ENCODE results near the gene ANXA6. TPM values are rescaled to one million over a fixed set of nuclear protein-coding genes. Genes with fewer than 3 reads are reported as not detected.

Gene ANXA6
- total and polyA plus RNA-seq, 2 of the 4 experiments (the other 2 are of a cell fraction): 355 to 610 TPM

DNA sequence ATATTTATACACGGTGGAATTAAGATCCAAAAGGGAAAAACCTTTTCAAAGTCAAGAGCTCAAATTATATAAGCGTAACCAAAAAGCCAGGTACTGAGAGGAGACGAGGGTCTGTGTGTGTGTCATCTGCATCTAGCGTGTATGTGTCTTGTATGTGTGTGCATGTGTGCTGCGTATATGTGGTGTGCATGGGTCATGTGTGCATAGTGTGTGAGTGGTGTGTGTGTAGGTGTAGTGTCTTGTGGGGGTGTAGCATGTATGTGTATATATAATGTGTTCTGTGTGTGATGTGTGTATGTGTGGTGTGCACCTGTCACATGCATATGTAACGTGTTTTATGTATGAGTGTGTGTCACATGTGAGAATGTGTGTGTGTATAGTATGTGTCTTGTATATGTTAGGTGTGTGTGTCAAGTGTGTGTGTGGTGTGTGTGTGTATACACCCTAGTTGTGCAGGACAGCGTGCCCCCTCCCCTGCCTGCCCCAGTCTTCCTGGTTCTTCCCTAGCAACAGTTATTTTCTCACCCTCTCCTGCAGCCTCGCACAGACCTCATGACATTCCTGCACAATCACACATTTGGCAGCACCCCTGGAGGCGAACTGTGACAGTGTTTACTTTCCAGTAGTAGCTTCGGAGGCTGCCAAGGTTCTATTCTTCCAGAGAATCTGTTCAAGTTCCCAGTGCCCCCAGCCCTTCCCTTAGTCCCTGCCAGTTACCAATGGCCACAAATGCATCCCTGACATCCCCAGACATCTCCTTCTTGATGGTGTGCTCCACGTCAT lies 49.6 kb downstream of the ANXA6 start:
- H2AK9ac ChIP-seq (replicated peaks; ENCODE audit: low read depth, low read length, poor library complexity): peak overlapping the region; percentile 11
- no peak overlapping the region for H3K23ac ChIP-seq (ENCODE audit: low read depth, low read length)
- no peaks in the 10 kb centered on the region for H3K9me3 ChIP-seq (ENCODE audit: control insufficient read depth, insufficient read depth, low read length)
- H3K9ac ChIP-seq (ENCODE audit: low read depth, low read length): no peak overlapping the region
- CTCF ChIA-PET: no interaction called here
- H2BK15ac ChIP-seq (ENCODE audit: low read depth, low read length): no peak overlapping the region
- no peak overlapping the region for H2AFZ ChIP-seq (replicated peaks; ENCODE audit: low read length, poor library complexity)
- H3K18ac ChIP-seq (ENCODE audit: low read depth, low read length): no peak overlapping the region
- H3K4ac ChIP-seq (ENCODE audit: low read depth, low read length): no peak overlapping the region
- H3K4me2 ChIP-seq (ENCODE audit: low read depth, low read length): no peak overlapping the region
- DNase-seq: peak; percentile 58
- no TSS peak for BruUV-seq (replicated peaks)
- H3K79me1 ChIP-seq (ENCODE audit: low read depth in 1 of 2, low read length in 2 of 2): peaks cover 30 to 64% of the 10 kb centered on the region in 2 experiments
- POLR2A ChIA-PET (ENCODE audit: unreplicated experiment): no interaction called here
- dilution Hi-C loops (cut with HindIII; ENCODE audit: low sequenced_read_pairs, unreplicated experiment) (no loop called here), in situ Hi-C loops (cut with MboI; ENCODE audit: low sequenced_read_pairs) (no loop called here), intact Hi-C loops (cut with micrococcal nuclease) (no loop called here)
- no peak overlapping the region for H3K56ac ChIP-seq (ENCODE audit: extremely low read depth, insufficient read depth, low read length)
- no peak overlapping the region for H2AK5ac ChIP-seq (ENCODE audit: low read depth, low read length)
- H2BK5ac ChIP-seq (ENCODE audit: low read depth, low read length, poor library complexity, severe bottlenecking): peak overlapping the region; percentile 7
- peaks cover 26% of the 10 kb centered on the region for H3K9me1 ChIP-seq (ENCODE audit: insufficient read depth, low read length)
- H3K27ac ChIP-seq (ENCODE audit: insufficient read depth, low read length): no peak overlapping the region
- no peaks in the 10 kb centered on the region for H3K27me3 ChIP-seq (ENCODE audit: control insufficient read depth, insufficient read depth, low read length)
- peak; percentile 45 for ATAC-seq (ENCODE audit: low read depth)
- H3K36me3 ChIP-seq (ENCODE audit: control insufficient read depth, insufficient read depth, low read length): peaks cover 78% of the 10 kb centered on the region
- WGBS, 2 experiments (ENCODE audit: extremely low coverage in 2 of 2, insufficient read length in 1 of 2): 79% methylated on average over 8 of the region's 11 CpGs; no CpG with 5 or more reads in 1 of the 2 experiments
- no peak overlapping the region for H4K91ac ChIP-seq (ENCODE audit: insufficient read depth, low read depth, low read length)
- H4K8ac ChIP-seq (ENCODE audit: low read depth in 2 of 2, low read length in 2 of 2): no peak overlapping the region
- no peak overlapping the region for H4K5ac ChIP-seq (ENCODE audit: low read depth, low read length)
- H3K4me1 ChIP-seq (ENCODE audit: control insufficient read depth, insufficient read depth, low read length): peaks cover 16% of the 10 kb centered on the region
- no peak overlapping the region for H3K14ac ChIP-seq (replicated peaks; ENCODE audit: low read depth, low read length)
- H2BK20ac ChIP-seq (ENCODE audit: low read depth, low read length): no peak overlapping the region
- H4K20me1 ChIP-seq (ENCODE audit: insufficient read depth, low read length): peaks cover 10% of the 10 kb centered on the region; the same call in 1 of the 2 replicates
- H3K4me3 ChIP-seq (ENCODE audit: insufficient read depth, low read depth, low read length): no peak overlapping the region
- no peak overlapping the region for H2BK120ac ChIP-seq (ENCODE audit: low read depth, low read length)
- TF ChIP-seq BHLHE40 (IDR thresholded peaks at IDR 0.05; ENCODE audit: low read depth, low read length): no peak; the same call in 1 of the 2 replicates
- no peak for TF ChIP-seq SMC3 (IDR thresholded peaks at IDR 0.05; ENCODE audit: low read depth, low read length)
- TF ChIP-seq CTCF (conservative IDR thresholded peaks at IDR 0.05; ENCODE audit: low read depth, low read length): no peak
- no peak for TF ChIP-seq RCOR1 (IDR thresholded peaks at IDR 0.05; ENCODE audit: insufficient replicate concordance, low read length)
- no peak for TF ChIP-seq RAD21 (IDR thresholded peaks at IDR 0.05; ENCODE audit: low read length)
- TF ChIP-seq CHD1 (IDR thresholded peaks at IDR 0.05; ENCODE audit: low read depth, low read length): no peak
- no peak for TF ChIP-seq POLR2A (IDR thresholded peaks at IDR 0.05; ENCODE audit: low read depth, low read length)
- TF ChIP-seq, protein P1, sequence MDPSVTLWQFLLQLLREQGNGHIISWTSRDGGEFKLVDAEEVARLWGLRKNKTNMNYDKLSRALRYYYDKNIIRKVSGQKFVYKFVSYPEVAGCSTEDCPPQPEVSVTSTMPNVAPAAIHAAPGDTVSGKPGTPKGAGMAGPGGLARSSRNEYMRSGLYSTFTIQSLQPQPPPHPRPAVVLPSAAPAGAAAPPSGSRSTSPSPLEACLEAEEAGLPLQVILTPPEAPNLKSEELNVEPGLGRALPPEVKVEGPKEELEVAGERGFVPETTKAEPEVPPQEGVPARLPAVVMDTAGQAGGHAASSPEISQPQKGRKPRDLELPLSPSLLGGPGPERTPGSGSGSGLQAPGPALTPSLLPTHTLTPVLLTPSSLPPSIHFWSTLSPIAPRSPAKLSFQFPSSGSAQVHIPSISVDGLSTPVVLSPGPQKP (IDR thresholded peaks at IDR 0.05; ENCODE audit: borderline replicate concordance, low read depth, low read length): no peak
- TF ChIP-seq, protein P2, sequence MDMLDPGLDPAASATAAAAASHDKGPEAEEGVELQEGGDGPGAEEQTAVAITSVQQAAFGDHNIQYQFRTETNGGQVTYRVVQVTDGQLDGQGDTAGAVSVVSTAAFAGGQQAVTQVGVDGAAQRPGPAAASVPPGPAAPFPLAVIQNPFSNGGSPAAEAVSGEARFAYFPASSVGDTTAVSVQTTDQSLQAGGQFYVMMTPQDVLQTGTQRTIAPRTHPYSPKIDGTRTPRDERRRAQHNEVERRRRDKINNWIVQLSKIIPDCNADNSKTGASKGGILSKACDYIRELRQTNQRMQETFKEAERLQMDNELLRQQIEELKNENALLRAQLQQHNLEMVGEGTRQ (IDR thresholded peaks at IDR 0.05; ENCODE audit: low read depth, low read length): no peak
- TF ChIP-seq CEBPB (IDR thresholded peaks at IDR 0.05; ENCODE audit: low read depth, low read length): no peak
- TF ChIP-seq RFX5 (IDR thresholded peaks at IDR 0.05; ENCODE audit: low read depth, low read length): no peak
- no peak for TF ChIP-seq MAZ (IDR thresholded peaks at IDR 0.05; ENCODE audit: borderline replicate concordance, low read depth, low read length)
- no peak for TF ChIP-seq MXI1 (IDR thresholded peaks at IDR 0.05; ENCODE audit: borderline replicate concordance, low read depth, low read length)
- no peak for TF ChIP-seq FOS (IDR thresholded peaks at IDR 0.05; ENCODE audit: low read depth, low read length)
- no peak for TF ChIP-seq NFE2L2 (IDR thresholded peaks at IDR 0.05; ENCODE audit: low read depth, low read length)

Measured in IMR-90 (cell line).